ENCODE data around the gene EMC10.

EMC10 gene

GRCh38 chr19:50475101-50475568 is 1.2 kb upstream of the EMC10 start:
- Histone ChIP-seq H3K36me3 (no peaks in the 10 kb centered on the region), H3K9me3 (no peaks in the 10 kb centered on the region), H3K4me3 (no peak overlapping the region), H3K27me3 (peaks cover 38% of the 10 kb centered on the region), H3K27ac (no peak overlapping the region), H3K9ac (no peak overlapping the region), H4K20me1 (no peaks in the 10 kb centered on the region), H3K4me1 (peaks cover 10% of the 10 kb centered on the region), H3K4me2 (no peak overlapping the region)
- no peak for TF ChIP-seq Cebpa-rat (IDR thresholded peaks at IDR 0.05)

DNA sequence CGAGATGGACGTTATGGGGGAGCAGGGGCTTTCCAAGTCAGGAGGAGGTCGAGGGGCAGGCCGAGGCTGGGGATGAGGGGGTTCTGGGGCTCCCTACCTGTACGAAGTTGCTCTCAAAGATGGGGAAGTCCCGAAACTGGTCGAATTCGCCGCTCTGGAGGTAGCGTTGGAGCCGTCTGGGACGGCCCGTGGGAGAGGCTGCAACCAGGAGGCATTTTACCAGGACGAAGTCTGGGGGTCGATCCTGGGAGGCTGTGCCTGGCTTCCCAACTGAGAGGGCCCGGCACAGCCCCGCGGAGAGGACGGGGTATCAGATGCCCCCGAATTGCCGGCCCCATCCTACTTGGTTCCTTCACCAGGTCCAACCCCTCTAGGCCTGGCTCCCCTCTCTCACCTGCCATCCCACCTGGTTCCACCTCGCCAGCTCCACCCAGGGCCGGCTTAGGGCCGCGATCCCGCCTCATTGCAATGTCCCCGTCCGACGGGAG is 527 bp upstream of the EMC10 start:
- Histone ChIP-seq H3K4me3 (no peak overlapping the region), H3K4me1 (peaks cover 11% of the 10 kb centered on the region), H3K27ac (no peak overlapping the region), H3K9ac (no peak overlapping the region), H3K4me2 (no peak overlapping the region), H3K36me3 (no peaks in the 10 kb centered on the region), H4K20me1 (no peaks in the 10 kb centered on the region), H3K9me3 (no peaks in the 10 kb centered on the region), H3K27me3 (peaks cover 38% of the 10 kb centered on the region)
- TF ChIP-seq Cebpa-rat (IDR thresholded peaks at IDR 0.05), result no peak

GRCh38 chr19:50476907-50477238 is 566 bp downstream of the EMC10 start:
- no peak overlapping the region; the same call in 1 of the 2 replicates for H3K4me3 ChIP-seq

GRCh38 chr19:50477751-50478515 is 1.6 kb downstream of the EMC10 start:
- no peak overlapping the region for H3K4me3 ChIP-seq
- H3K27ac ChIP-seq, result no peak overlapping the region
- peaks cover 21% of the 10 kb centered on the region for H3K4me1 ChIP-seq
- H3K36me3 ChIP-seq, result no peaks in the 10 kb centered on the region
- no peak for TF ChIP-seq Cebpa-rat (IDR thresholded peaks at IDR 0.05)
- H3K9me3 ChIP-seq, result no peaks in the 10 kb centered on the region
- H3K27me3 ChIP-seq, result peaks cover 38% of the 10 kb centered on the region
- no peak overlapping the region for H3K9ac ChIP-seq
- no peak overlapping the region for H3K4me2 ChIP-seq
- no peaks in the 10 kb centered on the region for H4K20me1 ChIP-seq

More at GRCh38 chr19:50476907-50477238, 566 bp downstream of the EMC10 start:
- Histone ChIP-seq H3K4me1 (peaks cover 21% of the 10 kb centered on the region), H3K27ac (no peak overlapping the region), H3K27me3 (peaks cover 38% of the 10 kb centered on the region), H4K20me1 (no peaks in the 10 kb centered on the region), H3K9ac (no peak overlapping the region), H3K36me3 (no peaks in the 10 kb centered on the region), H3K4me2 (no peak overlapping the region), H3K9me3 (no peaks in the 10 kb centered on the region)
- TF ChIP-seq Cebpa-rat (IDR thresholded peaks at IDR 0.05), result no peak

DNA sequence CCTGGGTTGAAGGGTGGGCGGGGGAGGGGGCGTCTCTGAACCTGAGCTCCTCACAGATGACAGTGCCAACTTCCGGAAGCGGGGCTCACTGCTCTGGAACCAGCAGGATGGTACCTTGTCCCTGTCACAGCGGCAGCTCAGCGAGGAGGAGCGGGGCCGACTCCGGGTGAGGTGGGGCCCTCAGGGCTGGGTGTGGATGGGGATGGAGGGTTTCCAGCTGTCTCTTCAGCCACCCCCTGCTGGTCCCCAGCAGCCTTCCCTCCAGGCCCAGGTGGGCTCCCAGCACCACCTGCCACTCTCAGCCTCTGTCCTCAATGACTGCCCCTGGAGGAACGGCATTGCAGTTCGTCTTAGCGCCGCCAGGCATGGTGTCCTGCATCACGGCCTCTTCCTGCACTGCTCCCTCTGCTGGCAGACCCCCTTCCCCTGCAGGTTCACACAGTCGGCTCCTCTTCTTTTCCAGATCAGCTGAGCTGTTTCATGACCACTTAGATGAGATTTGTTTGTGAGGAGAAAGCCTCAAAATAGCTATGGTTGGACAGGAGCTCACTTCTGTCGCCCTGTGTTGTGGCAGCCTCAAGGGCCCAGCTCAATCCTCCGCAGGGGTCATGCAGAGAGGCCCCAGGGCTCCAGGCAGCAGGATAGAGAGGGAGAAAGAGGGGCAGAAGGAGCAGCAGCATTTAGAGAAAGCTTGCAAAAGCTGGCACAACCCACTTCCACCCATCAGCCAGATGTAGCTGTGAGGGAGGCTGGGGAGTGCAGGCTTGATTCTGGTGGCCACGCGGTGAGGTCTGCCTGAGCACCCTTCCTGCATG is 2.8 kb downstream of the EMC10 start:
- H3K4me3 ChIP-seq, result no peak overlapping the region
- no peak overlapping the region; the same call in 1 of the 2 replicates for H3K27ac ChIP-seq
- no peak overlapping the region for H3K9ac ChIP-seq
- H3K36me3 ChIP-seq, result no peaks in the 10 kb centered on the region
- H4K20me1 ChIP-seq, result no peaks in the 10 kb centered on the region
- 0 out of 2 replicates have a peak overlapping the region, but pooled peaks have one; percentile 15 for H3K4me2 ChIP-seq
- peaks cover 21% of the 10 kb centered on the region for H3K4me1 ChIP-seq
- peaks cover 38% of the 10 kb centered on the region for H3K27me3 ChIP-seq
- no peak for TF ChIP-seq Cebpa-rat (IDR thresholded peaks at IDR 0.05)
- H3K9me3 ChIP-seq, result no peaks in the 10 kb centered on the region

DNA sequence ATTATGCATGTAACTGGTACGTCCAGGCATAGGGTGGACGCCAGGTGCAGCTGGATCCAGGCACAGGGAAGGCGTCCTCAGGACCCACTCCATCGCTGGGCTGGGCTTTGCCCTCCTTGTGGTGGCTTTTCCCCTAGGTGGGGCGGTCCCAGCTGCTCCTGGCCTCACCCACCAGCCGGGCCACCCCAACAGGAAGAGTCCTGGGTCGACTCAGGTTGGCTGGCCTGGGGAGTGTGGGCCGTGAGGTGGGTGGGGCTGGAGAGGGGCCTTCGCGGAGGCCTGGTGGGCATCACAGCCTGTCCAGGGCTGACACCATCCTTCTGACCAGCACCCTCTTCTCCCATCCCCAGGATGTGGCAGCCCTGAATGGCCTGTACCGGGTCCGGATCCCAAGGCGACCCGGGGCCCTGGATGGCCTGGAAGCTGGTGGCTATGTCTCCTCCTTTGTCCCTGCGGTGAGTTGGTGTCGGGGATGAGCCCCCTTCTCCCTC is 3.5 kb downstream of the EMC10 start:
- no peaks in the 10 kb centered on the region for H3K36me3 ChIP-seq
- peak overlapping the region; percentile 22; the same call in 1 of the 2 replicates for H3K9ac ChIP-seq
- H3K27me3 ChIP-seq, result peaks cover 37% of the 10 kb centered on the region
- no peak for TF ChIP-seq Cebpa-rat (IDR thresholded peaks at IDR 0.05)
- no peak overlapping the region; the same call in 1 of the 2 replicates for H3K27ac ChIP-seq
- H3K9me3 ChIP-seq, result no peaks in the 10 kb centered on the region
- H3K4me2 ChIP-seq, result 0 out of 2 replicates have a peak overlapping the region, but pooled peaks have one; percentile 15
- peaks cover 27% of the 10 kb centered on the region for H3K4me1 ChIP-seq
- H4K20me1 ChIP-seq, result no peaks in the 10 kb centered on the region
- no peak overlapping the region for H3K4me3 ChIP-seq

DNA sequence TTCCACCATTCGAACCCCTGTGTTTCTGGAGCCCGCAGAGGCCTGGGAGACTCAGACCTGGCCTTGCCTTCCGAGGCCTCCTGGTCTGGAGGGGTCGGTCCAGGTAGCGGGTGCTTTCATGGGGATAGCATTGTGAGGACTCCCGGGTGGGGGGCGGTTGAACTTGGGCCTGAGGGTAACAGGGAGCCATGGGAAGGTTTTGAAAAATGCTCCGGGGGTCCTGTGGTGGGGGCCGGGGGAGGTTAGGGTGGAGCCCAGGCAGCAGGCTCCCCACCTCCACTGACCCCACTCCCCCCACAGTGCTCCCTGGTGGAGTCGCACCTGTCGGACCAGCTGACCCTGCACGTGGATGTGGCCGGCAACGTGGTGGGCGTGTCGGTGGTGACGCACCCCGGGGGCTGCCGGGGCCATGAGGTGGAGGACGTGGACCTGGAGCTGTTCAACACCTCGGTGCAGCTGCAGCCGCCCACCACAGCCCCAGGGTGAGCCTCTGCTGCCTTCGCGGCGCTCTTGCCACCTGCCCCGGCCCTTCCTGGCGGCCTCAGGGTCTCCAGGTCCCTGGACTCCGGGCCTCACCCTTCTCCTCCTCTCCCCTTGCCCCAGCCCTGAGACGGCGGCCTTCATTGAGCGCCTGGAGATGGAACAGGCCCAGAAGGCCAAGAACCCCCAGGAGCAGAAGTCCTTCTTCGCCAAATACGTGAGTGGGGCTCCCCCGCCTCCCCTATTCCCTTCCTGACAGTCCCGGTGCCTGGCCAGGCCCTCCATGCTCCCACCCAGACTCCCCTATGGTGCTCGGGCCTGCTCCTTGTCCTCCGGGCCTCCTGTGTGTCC is 4.2 kb downstream of the EMC10 start:
- no peaks in the 10 kb centered on the region for H3K36me3 ChIP-seq
- peaks cover 32% of the 10 kb centered on the region for H3K4me1 ChIP-seq

GRCh38 chr19:50481351-50482149 is 5.2 kb downstream of the EMC10 start:
- Histone ChIP-seq H3K27me3 (peaks cover 20% of the 10 kb centered on the region), H3K36me3 (no peaks in the 10 kb centered on the region), H3K27ac (peak overlapping the region; percentile 35), H3K9ac (0 out of 2 replicates have a peak overlapping the region, but pooled peaks have one; percentile 16), H3K4me2 (peak overlapping the region; percentile 50), H3K4me1 (peaks cover 32% of the 10 kb centered on the region), H3K4me3 (no peak overlapping the region), H3K9me3 (peaks cover 4% of the 10 kb centered on the region; the same call in 1 of the 2 replicates), H4K20me1 (no peaks in the 10 kb centered on the region)
- TF ChIP-seq Cebpa-rat (IDR thresholded peaks at IDR 0.05), result no peak

More for the DNA sequence above, 4.2 kb downstream of the EMC10 start:
- Histone ChIP-seq H3K27me3 (peaks cover 30% of the 10 kb centered on the region), H3K4me2 (peak overlapping the region; percentile 50), H3K9me3 (no peaks in the 10 kb centered on the region), H4K20me1 (no peaks in the 10 kb centered on the region), H3K27ac (peak overlapping the region; percentile 35), H3K4me3 (no peak overlapping the region), H3K9ac (0 out of 2 replicates have a peak overlapping the region, but pooled peaks have one; percentile 16)
- TF ChIP-seq Cebpa-rat (IDR thresholded peaks at IDR 0.05), result no peak
